GM20000 (cell line): ENCODE data around the gene NENF.

Experiments
- DNase-seq: peaks from one replicate; pipeline ENCODE4 v3.0.0; 2012; ENCODE audit warnings: low spot score
- CTCF ChIP-seq: IDR thresholded peaks from 2 replicates; pipeline ENCODE4 v1.5.1; 2012; ENCODE audit warnings: mild to moderate bottlenecking, control low read depth; ENCODE audit errors: extremely low read depth, missing control alignments

NENF gene

GRCh38 chr1:212432272-212432660, 454 bp upstream of the NENF start:
- no peak for DNase-seq
- TF ChIP-seq CTCF: no peak

- DNase-seq: no peak
- no peak for TF ChIP-seq CTCF
These were observed 1.1 kb downstream of the NENF start for GRCh38 chr1:212433577-212434462.

GRCh38 chr1:212434992-212435391, 2.3 kb downstream of the NENF start:
- TF ChIP-seq CTCF: no peak
- DNase-seq: no peak

- no peak for TF ChIP-seq CTCF
- DNase-seq: no peak
These were observed 4.6 kb downstream of the NENF start for GRCh38 chr1:212437179-212437798.

GRCh38 chr1:212438831-212439237, 6.1 kb downstream of the NENF start:
- no peak for TF ChIP-seq CTCF
- no peak for DNase-seq

- DNase-seq: no peak
- no peak for TF ChIP-seq CTCF
These were observed 7.7 kb downstream of the NENF start for GRCh38 chr1:212440419-212440818.

- no peak for DNase-seq
- TF ChIP-seq CTCF: no peak
These were observed 9.7 kb downstream of the NENF start for GRCh38 chr1:212442408-212442807.
